ENCODE data around the gene GLOD5. TPM values are rescaled to one million over a fixed set of nuclear protein-coding genes. Genes with fewer than 3 reads are reported as not detected.
A peak's percentile ranks its signal among the peaks of the same experiment; 100 is the strongest.
"Not testable (repeated sequence)": the region's sequence is repeated elsewhere in the genome, so short reads cannot be mapped to it uniquely, and the experiment has no call there.

GLOD5 gene
- total RNA-seq, 2 experiments from 2014 or later, result not detected

DNA sequence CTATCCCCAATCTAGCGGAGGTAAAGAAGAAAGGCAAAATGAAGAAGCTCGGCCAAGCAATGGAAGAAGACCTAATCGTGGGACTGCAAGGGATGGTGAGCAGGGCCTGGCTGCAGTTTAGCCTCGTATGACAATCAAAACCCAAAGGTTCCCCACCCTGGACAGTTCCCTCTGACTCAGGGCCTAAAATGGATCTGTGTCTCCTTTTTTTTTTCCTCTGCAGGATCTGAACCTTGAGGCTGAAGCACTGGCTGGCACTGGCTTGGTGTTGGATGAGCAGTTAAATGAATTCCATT lies 41.3 kb downstream of the GLOD5 start:
- peak overlapping the region; percentile 99 for H3K27ac Mint-ChIP-seq
- ATAC-seq (ENCODE audit: low read depth), result no peak
- POLR2A ChIA-PET, result no interaction called here
- peak overlapping the region; percentile 95 for H3K4me3 Mint-ChIP-seq
- no peaks in the 10 kb centered on the region for H3K9me3 Mint-ChIP-seq
- peaks cover 2% of the 10 kb centered on the region for H3K36me3 Mint-ChIP-seq
- no peaks in the 10 kb centered on the region for H3K27me3 Mint-ChIP-seq
- peaks cover 9% of the 10 kb centered on the region for H3K4me1 Mint-ChIP-seq
- DNase-seq, result no peak

- H3K27ac Mint-ChIP-seq, result peak overlapping the region; percentile 50
Observed at GRCh38 chrX:48806081-48806480, 44.5 kb downstream of the GLOD5 start.

GRCh38 chrX:48813644-48814043 lies 52.1 kb downstream of the GLOD5 start:
- no peak for DNase-seq
- H3K9me3 Mint-ChIP-seq, result no peaks in the 10 kb centered on the region
- peaks cover 1% of the 10 kb centered on the region for H3K4me1 Mint-ChIP-seq
- no peak for ATAC-seq (ENCODE audit: low read depth)
- H3K36me3 Mint-ChIP-seq, result peaks cover 5% of the 10 kb centered on the region
- no peak overlapping the region for H3K27ac Mint-ChIP-seq
- POLR2A ChIA-PET, result no interaction called here
- H3K27me3 Mint-ChIP-seq, result no peaks in the 10 kb centered on the region
- H3K4me3 Mint-ChIP-seq, result no peak overlapping the region

More at GRCh38 chrX:48806081-48806480, 44.5 kb downstream of the GLOD5 start:
- ATAC-seq (ENCODE audit: low read depth), result no peak
- peaks cover 3% of the 10 kb centered on the region for H3K4me1 Mint-ChIP-seq
- H3K4me3 Mint-ChIP-seq, result no peak overlapping the region
- no peak for DNase-seq
- H3K36me3 Mint-ChIP-seq, result peaks cover 4% of the 10 kb centered on the region
- no peaks in the 10 kb centered on the region for H3K9me3 Mint-ChIP-seq
- H3K27me3 Mint-ChIP-seq, result no peaks in the 10 kb centered on the region
- POLR2A ChIA-PET, result no interaction called here

DNA sequence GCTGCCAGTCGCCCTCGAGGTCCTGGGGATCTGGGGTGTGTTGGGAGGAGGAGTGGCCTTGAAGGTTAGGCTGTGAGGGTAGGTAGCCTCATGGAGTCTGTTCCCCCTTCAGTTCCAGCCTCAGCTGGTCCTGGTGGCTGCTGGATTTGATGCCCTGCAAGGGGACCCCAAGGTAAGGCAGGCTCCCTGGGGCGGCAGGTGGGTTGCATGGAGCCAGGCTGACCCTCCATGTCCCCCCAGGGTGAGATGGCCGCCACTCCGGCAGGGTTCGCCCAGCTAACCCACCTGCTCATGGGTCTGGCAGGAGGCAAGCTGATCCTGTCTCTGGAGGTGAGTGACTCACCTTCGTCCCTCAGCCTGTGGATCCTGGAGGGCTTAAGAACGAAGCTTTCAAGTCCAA lies 53.2 kb downstream of the GLOD5 start:
- Mint-ChIP-seq H3K27me3 (no peaks in the 10 kb centered on the region), H3K36me3 (peaks cover 5% of the 10 kb centered on the region), H3K4me1 (peaks cover 1% of the 10 kb centered on the region), H3K27ac (no peak overlapping the region), H3K4me3 (no peak overlapping the region), H3K9me3 (no peaks in the 10 kb centered on the region)
- POLR2A ChIA-PET, result no interaction called here
- DNase-seq, result no peak
- ATAC-seq (ENCODE audit: low read depth), result no peak

- Mint-ChIP-seq H3K27me3 (no peaks in the 10 kb centered on the region), H3K4me3 (no peak overlapping the region), H3K9me3 (no peaks in the 10 kb centered on the region), H3K4me1 (peaks cover 1% of the 10 kb centered on the region), H3K27ac (no peak overlapping the region), H3K36me3 (peaks cover 5% of the 10 kb centered on the region)
- POLR2A ChIA-PET, result no interaction called here
- ATAC-seq (ENCODE audit: low read depth), result no peak
- DNase-seq, result no peak
Observed at GRCh38 chrX:48815266-48815665, 53.7 kb downstream of the GLOD5 start.

DNA sequence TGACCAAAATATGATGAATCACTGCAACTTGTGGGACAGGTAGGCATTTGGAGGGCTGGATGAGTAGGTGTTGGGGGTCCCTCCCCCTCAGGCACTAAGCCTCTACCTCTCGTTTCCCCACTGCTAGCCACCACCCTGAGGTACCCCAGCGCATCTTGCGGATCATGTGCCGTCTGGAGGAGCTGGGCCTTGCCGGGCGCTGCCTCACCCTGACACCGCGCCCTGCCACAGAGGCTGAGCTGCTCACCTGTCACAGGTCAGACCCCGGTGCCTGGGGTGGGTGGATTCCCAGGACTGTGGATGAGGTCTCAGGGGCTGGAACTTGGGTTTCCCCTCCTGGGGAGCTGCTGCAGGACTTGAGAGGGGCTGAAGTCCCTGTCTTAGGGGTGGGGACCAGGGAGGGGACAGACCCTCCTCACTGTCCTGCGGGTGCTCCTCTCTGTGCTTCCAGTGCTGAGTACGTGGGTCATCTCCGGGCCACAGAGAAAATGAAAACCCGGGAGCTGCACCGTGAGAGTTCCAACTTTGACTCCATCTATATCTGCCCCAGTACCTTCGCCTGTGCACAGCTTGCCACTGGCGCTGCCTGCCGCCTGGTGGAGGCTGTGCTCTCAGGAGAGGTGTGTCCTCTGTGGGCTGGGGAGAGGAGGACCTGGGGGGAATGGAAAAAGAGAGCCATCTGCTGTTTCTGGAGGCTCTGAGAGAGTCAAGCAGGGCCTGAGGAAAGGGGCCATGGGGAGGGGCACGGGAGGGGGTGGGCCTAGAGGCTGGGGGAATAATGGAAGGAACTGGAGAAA lies 54.7 kb downstream of the GLOD5 start:
- no peak overlapping the region for H3K27ac Mint-ChIP-seq
- no peaks in the 10 kb centered on the region for H3K9me3 Mint-ChIP-seq
- POLR2A ChIA-PET, result interaction anchor here (0.6 kb wide), 1 partner anchor 200 kb away, joined by 3 read pairs; no protein-coding TSS in a partner anchor
- ATAC-seq (ENCODE audit: low read depth) (no peak), DNase-seq (no peak)
- peaks cover 1% of the 10 kb centered on the region for H3K4me1 Mint-ChIP-seq
- H3K4me3 Mint-ChIP-seq, result no peak overlapping the region
- H3K27me3 Mint-ChIP-seq, result no peaks in the 10 kb centered on the region
- H3K36me3 Mint-ChIP-seq, result peaks cover 3% of the 10 kb centered on the region

GRCh38 chrX:48818098-48818497 lies 56.6 kb downstream of the GLOD5 start:
- H3K4me3 Mint-ChIP-seq, result no peak overlapping the region
- no peaks in the 10 kb centered on the region for H3K27me3 Mint-ChIP-seq
- H3K9me3 Mint-ChIP-seq, result no peaks in the 10 kb centered on the region
- no peaks in the 10 kb centered on the region for H3K4me1 Mint-ChIP-seq
- peaks cover 3% of the 10 kb centered on the region for H3K36me3 Mint-ChIP-seq
- POLR2A ChIA-PET, result no interaction called here
- DNase-seq, result no peak
- H3K27ac Mint-ChIP-seq, result no peak overlapping the region
- ATAC-seq (ENCODE audit: low read depth), result no peak

DNA sequence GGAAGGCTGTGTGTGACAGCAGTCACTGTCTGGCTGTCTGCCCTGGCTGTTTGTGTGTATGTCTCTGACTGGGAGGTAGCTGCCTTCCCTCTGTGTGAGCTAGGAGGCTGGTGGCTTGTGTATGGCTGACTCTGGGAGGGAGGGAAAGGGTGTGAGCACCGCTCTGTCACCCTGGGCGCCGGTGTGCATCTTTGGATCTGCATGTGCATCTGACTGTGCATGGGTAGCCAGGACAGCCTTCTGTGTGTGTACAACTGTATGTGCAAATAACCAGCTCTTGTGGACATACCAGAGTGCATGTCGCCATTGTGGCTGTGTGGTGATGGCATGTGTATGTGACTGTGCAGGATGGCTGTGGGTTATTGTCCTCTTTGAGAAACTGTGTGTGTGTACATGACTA lies 57.3 kb downstream of the GLOD5 start:
- ATAC-seq (ENCODE audit: low read depth), result no peak
- H3K36me3 Mint-ChIP-seq, result peaks cover 1% of the 10 kb centered on the region
- no peak for DNase-seq
- no peaks in the 10 kb centered on the region for H3K9me3 Mint-ChIP-seq
- POLR2A ChIA-PET, result no interaction called here
- H3K27me3 Mint-ChIP-seq, result no peaks in the 10 kb centered on the region
- H3K27ac Mint-ChIP-seq, result no peak overlapping the region
- no peaks in the 10 kb centered on the region for H3K4me1 Mint-ChIP-seq
- no peak overlapping the region for H3K4me3 Mint-ChIP-seq

GRCh38 chrX:48819394-48819793 lies 57.8 kb downstream of the GLOD5 start:
- DNase-seq; ATAC-seq (ENCODE audit: low read depth); H3K27me3 Mint-ChIP-seq; H3K9me3 Mint-ChIP-seq; H3K27ac Mint-ChIP-seq; H3K4me3 Mint-ChIP-seq; H3K4me1 Mint-ChIP-seq; POLR2A ChIA-PET; H3K36me3 Mint-ChIP-seq: not testable (repeated sequence)

- ATAC-seq (ENCODE audit: low read depth), result no peak
- H3K4me1 Mint-ChIP-seq, result no peaks in the 10 kb centered on the region
- no peaks in the 10 kb centered on the region for H3K9me3 Mint-ChIP-seq
- H3K36me3 Mint-ChIP-seq, result no peaks in the 10 kb centered on the region
- no peak overlapping the region for H3K27ac Mint-ChIP-seq
- no peak for DNase-seq
- no peak overlapping the region for H3K4me3 Mint-ChIP-seq
- H3K27me3 Mint-ChIP-seq, result peaks cover 12% of the 10 kb centered on the region
- POLR2A ChIA-PET, result no interaction called here
Observed at GRCh38 chrX:48823053-48823452, 61.5 kb downstream of the GLOD5 start.

Other genes with a start within 250 kb of the GLOD5 start
- gene EBP, start 239.9 kb upstream of the GLOD5 start, total RNA-seq, result 100 to 1,000 TPM; 200 to 214 TPM
- gene TBC1D25, start 222.0 kb upstream of the GLOD5 start, total RNA-seq, result 10 to 100 TPM; 22.5 to 22.6 TPM
- gene RBM3, start 187.3 kb upstream of the GLOD5 start, total RNA-seq, result 100 to 1,000 TPM; 159 to 164 TPM
- gene WDR13, start 164.3 kb upstream of the GLOD5 start, total RNA-seq, result 10 to 100 TPM; 45.6 to 52.0 TPM
- 100 to 1,000 TPM; 142 to 146 TPM for gene WAS, start 77.9 kb upstream of the GLOD5 start, total RNA-seq
- gene SUV39H1, start 65.0 kb upstream of the GLOD5 start, total RNA-seq, result 10 to 100 TPM; 25.4 to 26.8 TPM
- not detected for gene GATA1, start 24.8 kb downstream of the GLOD5 start, total RNA-seq
- gene HDAC6, start 40.3 kb downstream of the GLOD5 start, total RNA-seq, result 100 to 1,000 TPM; 107 to 113 TPM
- gene ERAS, start 64.8 kb downstream of the GLOD5 start, total RNA-seq, result not detected
- gene PCSK1N, start 73.9 kb downstream of the GLOD5 start, total RNA-seq, result 1 to 10 TPM in 1 of 2 experiments, under 1 TPM in 1; 0.68 to 1.2 TPM
- gene TIMM17B, start 136.0 kb downstream of the GLOD5 start, total RNA-seq, result 10 to 100 TPM; 39.2 to 44.5 TPM
- gene PQBP1, start 136.2 kb downstream of the GLOD5 start, total RNA-seq, result 10 to 100 TPM; 58.2 to 61.0 TPM
- gene SLC35A2, start 149.9 kb downstream of the GLOD5 start, total RNA-seq, result 10 to 100 TPM; 12.7 to 14.1 TPM
- gene PIM2, start 157.3 kb downstream of the GLOD5 start, total RNA-seq, result 10 to 100 TPM; 63.1 to 63.2 TPM
- gene OTUD5, start 195.9 kb downstream of the GLOD5 start, total RNA-seq, result 10 to 100 TPM; 60.7 to 62.4 TPM
- gene KCND1, start 210.1 kb downstream of the GLOD5 start, total RNA-seq, result 1 to 10 TPM; 5.6 to 5.9 TPM
- gene GRIPAP1, start 240.5 kb downstream of the GLOD5 start, total RNA-seq, result 100 to 1,000 TPM; 116 to 123 TPM

Measured in activated naive CD8-positive, alpha-beta T cell treated with anti-CD3 and anti-CD28 coated beads, Interleukin-2, amount 10 ng/mL, durations not matched to agents 7 days and 5 days (primary cell).